Body of pancreas (tissue), 4 donors: ENCODE data around the gene RPL7L1.

ENCODE experiments used
- POLR2A ChIP-seq, 3 donors: fragments of 450-650 bp; IDR thresholded peaks; one replicate each; pipeline ENCODE4 v1.6.1; 2016; ENCODE audit warnings: antibody characterized with exemption in 3 of 3, mild to moderate bottlenecking in 2 of 3
- TF ChIP-seq, protein P1 (sequence below), 7 experiments: fragments of 450-650 bp in 4 of 7; fragments of 200-600 bp in 3 of 7; sonication (generic) in 3 of 7; IDR thresholded peaks; one replicate each; pipeline ENCODE4 v1.5.1; 2016 to 2019; ENCODE audit warnings: antibody characterized with exemption in 7 of 7

DNA sequence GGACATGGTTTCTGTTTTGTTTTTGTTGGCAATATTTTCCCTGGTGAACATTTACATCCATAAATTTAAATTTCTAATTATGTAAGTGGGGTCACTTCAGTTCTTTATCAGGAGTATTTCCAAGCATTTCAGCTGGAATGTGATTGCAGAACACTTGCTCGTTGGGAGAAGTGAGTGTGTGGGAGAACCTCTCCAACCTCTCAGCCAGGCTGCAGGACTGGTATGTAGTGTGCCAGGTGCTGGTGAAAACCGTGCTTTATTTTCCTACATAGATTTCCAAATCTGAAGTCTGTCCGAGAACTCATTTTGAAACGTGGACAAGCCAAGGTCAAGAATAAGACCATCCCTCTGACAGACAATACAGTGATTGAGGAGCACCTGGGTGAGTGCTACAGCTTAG lies 6.3 kb downstream of the RPL7L1 start:
- TF ChIP-seq, protein P1, sequence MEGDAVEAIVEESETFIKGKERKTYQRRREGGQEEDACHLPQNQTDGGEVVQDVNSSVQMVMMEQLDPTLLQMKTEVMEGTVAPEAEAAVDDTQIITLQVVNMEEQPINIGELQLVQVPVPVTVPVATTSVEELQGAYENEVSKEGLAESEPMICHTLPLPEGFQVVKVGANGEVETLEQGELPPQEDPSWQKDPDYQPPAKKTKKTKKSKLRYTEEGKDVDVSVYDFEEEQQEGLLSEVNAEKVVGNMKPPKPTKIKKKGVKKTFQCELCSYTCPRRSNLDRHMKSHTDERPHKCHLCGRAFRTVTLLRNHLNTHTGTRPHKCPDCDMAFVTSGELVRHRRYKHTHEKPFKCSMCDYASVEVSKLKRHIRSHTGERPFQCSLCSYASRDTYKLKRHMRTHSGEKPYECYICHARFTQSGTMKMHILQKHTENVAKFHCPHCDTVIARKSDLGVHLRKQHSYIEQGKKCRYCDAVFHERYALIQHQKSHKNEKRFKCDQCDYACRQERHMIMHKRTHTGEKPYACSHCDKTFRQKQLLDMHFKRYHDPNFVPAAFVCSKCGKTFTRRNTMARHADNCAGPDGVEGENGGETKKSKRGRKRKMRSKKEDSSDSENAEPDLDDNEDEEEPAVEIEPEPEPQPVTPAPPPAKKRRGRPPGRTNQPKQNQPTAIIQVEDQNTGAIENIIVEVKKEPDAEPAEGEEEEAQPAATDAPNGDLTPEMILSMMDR (IDR thresholded peaks at IDR 0.05) = no peak
- no peak for TF ChIP-seq POLR2A (IDR thresholded peaks at IDR 0.05)
